IPS-18a (cell line): ENCODE results near the gene INKA1.
"Not testable (repeated sequence)": the region's sequence is repeated elsewhere in the genome, so short reads cannot be mapped to it uniquely, and the experiment has no call there.

Source experiments
- H3K27ac ChIP-seq: one replicate; pipeline ENCODE4 v1.5.1; 2013; ENCODE audit warnings: low read length
- H3K27me3 ChIP-seq: one replicate; pipeline ENCODE4 v1.6.1; 2013; ENCODE audit warnings: mild to moderate bottlenecking, low read length; ENCODE audit not compliant: control insufficient read depth, insufficient read depth
- H3K36me3 ChIP-seq: one replicate; pipeline ENCODE4 v1.6.1; 2013; ENCODE audit warnings: low read depth, low read length; ENCODE audit not compliant: control insufficient read depth
- H3K4me1 ChIP-seq: one replicate; pipeline ENCODE4 v1.6.1; 2013; ENCODE audit warnings: low read depth, low read length; ENCODE audit not compliant: control insufficient read depth
- H3K4me3 ChIP-seq: one replicate; pipeline ENCODE4 v1.5.1; 2013; ENCODE audit warnings: low read length
- H3K9ac ChIP-seq: one replicate; pipeline ENCODE4 v1.6.1; 2013; ENCODE audit warnings: mild to moderate bottlenecking, low read length, moderate library complexity
- H3K9me3 ChIP-seq: one replicate; pipeline ENCODE4 v1.6.1; 2013; ENCODE audit warnings: low read depth, low read length; ENCODE audit not compliant: control insufficient read depth

INKA1 gene

DNA sequence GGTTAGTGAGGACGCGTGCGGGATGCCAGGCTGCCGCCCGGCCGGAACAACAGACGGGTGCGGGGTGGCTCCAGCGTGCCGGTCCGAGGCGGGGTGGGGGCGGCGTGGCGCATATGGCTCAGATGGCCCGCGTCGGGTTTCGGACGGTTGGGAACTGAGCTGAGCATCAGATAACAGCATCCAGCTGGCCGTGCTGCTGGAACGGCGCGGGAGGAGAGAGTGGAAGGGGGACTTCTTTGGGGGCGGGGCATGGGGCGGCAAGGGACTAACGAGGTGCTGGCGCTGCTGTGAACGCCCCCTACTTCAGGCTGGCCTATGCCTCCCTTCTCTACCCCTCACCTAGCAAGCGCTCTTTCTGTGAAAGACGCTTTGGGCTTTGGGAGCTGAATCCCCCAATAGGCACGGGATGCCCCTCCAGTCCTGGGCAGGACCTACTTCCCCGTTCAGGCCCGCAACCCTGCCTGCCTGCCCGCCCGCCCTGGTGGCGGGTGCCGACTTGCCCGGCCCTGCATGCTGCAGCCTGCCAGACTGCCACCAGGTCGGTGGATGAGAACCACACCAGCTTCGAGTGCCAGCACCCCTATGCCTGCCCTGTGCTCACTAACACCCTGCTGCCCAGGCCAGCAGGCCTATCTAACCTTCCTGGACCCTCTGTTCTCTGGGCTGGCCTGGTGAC lies 542 bp downstream of the INKA1 start:
- H3K27me3 ChIP-seq: peaks cover 30% of the 10 kb centered on the region
- H3K4me3 ChIP-seq: peak overlapping the region; percentile 79
- H3K4me1 ChIP-seq: peaks cover 13% of the 10 kb centered on the region
- H3K9me3 ChIP-seq: no peaks in the 10 kb centered on the region
- no peaks in the 10 kb centered on the region for H3K36me3 ChIP-seq
- no peak overlapping the region for H3K27ac ChIP-seq
- no peak overlapping the region for H3K9ac ChIP-seq

DNA sequence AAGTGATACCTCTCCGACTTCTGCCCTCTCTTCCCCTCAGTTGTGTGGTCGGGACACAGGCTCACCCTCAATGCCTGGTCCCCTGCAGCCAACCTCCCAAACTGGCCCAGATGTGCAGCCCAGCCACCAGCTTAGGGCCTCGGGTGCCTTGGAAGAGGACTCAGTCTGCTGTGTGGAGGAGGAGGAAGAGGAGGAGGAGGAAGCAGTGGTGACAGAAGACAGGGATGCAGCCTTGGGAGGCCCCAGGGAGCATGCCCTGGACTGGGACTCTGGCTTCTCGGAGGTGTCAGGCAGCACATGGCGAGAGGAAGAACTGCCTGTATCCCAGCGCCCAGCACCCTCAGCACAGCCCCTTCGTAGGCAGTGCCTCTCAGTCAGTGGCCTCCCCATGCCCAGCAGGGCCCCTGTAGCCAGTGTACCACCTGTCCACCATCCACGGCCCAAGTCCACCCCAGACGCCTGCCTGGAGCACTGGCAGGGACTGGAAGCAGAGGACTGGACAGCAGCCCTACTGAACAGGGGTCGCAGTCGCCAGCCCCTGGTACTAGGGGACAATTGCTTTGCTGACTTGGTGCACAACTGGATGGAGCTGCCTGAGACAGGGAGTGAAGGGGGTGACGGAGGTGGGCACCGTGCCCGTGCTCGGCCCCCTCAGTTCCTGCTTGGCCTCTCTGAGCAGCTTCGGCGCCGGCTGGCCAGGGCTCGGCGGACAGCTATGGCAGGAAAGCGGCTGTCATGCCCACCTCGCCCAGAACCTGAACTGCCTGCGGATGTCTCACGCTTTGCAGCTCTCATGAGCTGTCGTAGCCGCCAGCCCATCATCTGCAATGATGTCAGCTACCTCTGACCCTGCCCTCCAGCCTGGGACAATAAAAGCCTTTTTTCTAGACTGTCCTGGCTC lies 1.3 kb downstream of the INKA1 start:
- Histone ChIP-seq H3K27me3 (peaks cover 30% of the 10 kb centered on the region), H3K9me3 (no peaks in the 10 kb centered on the region), H3K9ac (no peak overlapping the region), H3K4me1 (peaks cover 13% of the 10 kb centered on the region), H3K27ac (no peak overlapping the region), H3K36me3 (no peaks in the 10 kb centered on the region), H3K4me3 (peak overlapping the region; percentile 79)

GRCh38 chr3:49805367-49805782 lies 2.3 kb downstream of the INKA1 start:
- no peak overlapping the region for H3K27ac ChIP-seq
- H3K4me1 ChIP-seq: peaks cover 13% of the 10 kb centered on the region
- H3K4me3 ChIP-seq: no peak overlapping the region
- no peaks in the 10 kb centered on the region for H3K9me3 ChIP-seq
- peaks cover 30% of the 10 kb centered on the region for H3K27me3 ChIP-seq
- no peaks in the 10 kb centered on the region for H3K36me3 ChIP-seq
- no peak overlapping the region for H3K9ac ChIP-seq

DNA sequence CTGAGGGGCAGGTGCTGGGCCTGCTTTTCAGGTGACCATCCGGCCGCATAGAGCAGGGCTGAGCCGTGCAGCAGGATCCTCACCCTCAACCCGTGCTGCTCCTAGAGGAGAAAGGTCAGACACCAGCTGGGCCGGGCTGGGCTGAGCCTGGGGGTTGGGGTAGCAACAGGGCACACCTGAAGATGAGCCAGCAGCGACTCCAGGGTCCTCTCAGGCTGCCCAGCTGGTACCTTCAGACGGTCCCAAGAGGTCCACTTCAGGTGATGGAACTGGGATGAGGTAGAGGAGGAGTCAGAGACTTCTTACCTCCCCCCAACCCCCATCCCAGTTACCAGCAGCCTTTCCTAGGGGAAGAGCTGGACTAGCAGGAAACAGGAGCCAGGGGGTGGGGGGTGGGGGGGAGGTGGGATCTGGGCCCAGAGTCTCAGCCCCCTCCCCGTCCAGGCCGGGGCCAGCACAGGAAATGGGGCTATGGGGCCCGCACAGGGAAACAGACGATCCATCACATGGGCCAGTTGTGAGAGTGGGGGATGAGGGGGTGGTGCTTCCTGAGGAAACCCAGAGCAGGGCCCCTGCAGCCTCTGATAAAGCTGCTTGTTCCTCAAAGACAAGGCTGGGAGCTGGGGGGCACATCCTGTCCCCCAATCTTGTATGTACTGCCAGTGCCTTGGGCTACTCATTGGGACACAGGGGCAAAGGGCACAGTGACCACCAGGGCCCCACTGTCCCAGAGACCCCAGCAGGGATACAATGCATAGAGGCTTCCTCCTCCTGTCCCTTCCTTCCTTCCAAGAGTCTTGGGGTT lies 3.0 kb downstream of the INKA1 start:
- Histone ChIP-seq H3K4me1 (peaks cover 13% of the 10 kb centered on the region), H3K4me3 (no peak overlapping the region), H3K36me3 (no peaks in the 10 kb centered on the region), H3K27me3 (peaks cover 28% of the 10 kb centered on the region), H3K27ac (no peak overlapping the region), H3K9ac (no peak overlapping the region), H3K9me3 (no peaks in the 10 kb centered on the region)

- peaks cover 21% of the 10 kb centered on the region for H3K27me3 ChIP-seq
- H3K4me1 ChIP-seq: peaks cover 13% of the 10 kb centered on the region
- no peak overlapping the region for H3K4me3 ChIP-seq
- no peaks in the 10 kb centered on the region for H3K36me3 ChIP-seq
- H3K9ac ChIP-seq: no peak overlapping the region
- no peak overlapping the region for H3K27ac ChIP-seq
- H3K9me3 ChIP-seq: no peaks in the 10 kb centered on the region
These were observed 3.8 kb downstream of the INKA1 start for GRCh38 chr3:49806850-49807249.

- Histone ChIP-seq H3K27me3 (peaks cover 19% of the 10 kb centered on the region), H3K36me3 (no peaks in the 10 kb centered on the region), H3K9ac (no peak overlapping the region), H3K4me3 (no peak overlapping the region), H3K27ac (no peak overlapping the region), H3K9me3 (no peaks in the 10 kb centered on the region), H3K4me1 (peaks cover 13% of the 10 kb centered on the region)
These were observed 4.5 kb downstream of the INKA1 start for GRCh38 chr3:49807431-49808114.

- Histone ChIP-seq H3K36me3 (no peaks in the 10 kb centered on the region), H3K9me3 (no peaks in the 10 kb centered on the region), H3K9ac (no peak overlapping the region), H3K4me3 (no peak overlapping the region), H3K27me3 (no peaks in the 10 kb centered on the region), H3K27ac (no peak overlapping the region), H3K4me1 (no peaks in the 10 kb centered on the region)
These were observed 9.9 kb downstream of the INKA1 start for GRCh38 chr3:49812916-49813496.

GRCh38 chr3:49813497-49814174 lies 10.6 kb downstream of the INKA1 start, which contains the start of gene UBA7:
TSS of gene UBA7 (minus strand) at chr3:49813953. CDS start at chr3:49813787, 166 bp downstream.
- no peak within 1 kb of the TSS for H3K9ac ChIP-seq
- no peak within 1 kb of the TSS for H3K4me3 ChIP-seq
- no peaks in the 10 kb centered on the region for H3K27me3 ChIP-seq
- H3K9me3 ChIP-seq: no peaks in the 10 kb centered on the region
- no peaks in the 10 kb centered on the region for H3K4me1 ChIP-seq
- H3K36me3 ChIP-seq: no peaks in the 10 kb centered on the region
- no peak within 1 kb of the TSS for H3K27ac ChIP-seq

DNA sequence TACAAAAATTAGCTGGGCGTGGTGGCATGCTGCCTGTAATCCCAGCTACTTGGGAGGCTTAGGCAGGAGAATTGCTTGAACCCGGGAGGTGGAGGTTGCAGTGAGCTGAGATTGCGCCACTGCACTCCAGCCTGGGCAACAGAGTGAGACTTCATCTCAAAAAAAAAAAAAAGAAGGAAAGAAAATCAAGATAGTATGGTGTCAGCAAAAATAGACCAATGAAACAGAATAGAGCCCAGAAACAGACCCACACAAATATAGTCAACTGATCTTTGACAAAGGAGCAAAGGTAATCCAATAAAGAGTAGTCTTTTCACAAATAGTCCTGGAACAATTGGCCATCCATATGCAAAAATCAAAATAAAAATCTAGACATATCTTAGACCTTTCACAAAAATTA lies 20.1 kb downstream of the INKA1 start:
- not testable (repeated sequence) for H3K27me3 ChIP-seq, H3K36me3 ChIP-seq, H3K4me1 ChIP-seq, H3K9me3 ChIP-seq, H3K4me3 ChIP-seq, H3K27ac ChIP-seq, H3K9ac ChIP-seq

GRCh38 chr3:49826016-49826415 lies 23.0 kb downstream of the INKA1 start:
- Histone ChIP-seq H3K4me1 (no peaks in the 10 kb centered on the region), H3K27ac (no peak overlapping the region), H3K4me3 (no peak overlapping the region), H3K36me3 (peaks cover 28% of the 10 kb centered on the region), H3K27me3 (no peaks in the 10 kb centered on the region), H3K9ac (no peak overlapping the region), H3K9me3 (no peaks in the 10 kb centered on the region)
